ENCODE results near the gene KCTD1. TPM values are rescaled to one million over a fixed set of nuclear protein-coding genes. Genes with fewer than 3 reads are reported as not detected.

The KCTD1 gene
- total RNA-seq, 2 experiments from 2014 or later: 10.1 to 10.3 TPM

- H4K20me1 ChIP-seq (ENCODE audit: insufficient read depth, low read length): no peaks in the 10 kb centered on the region
- H3K36me3 ChIP-seq (ENCODE audit: insufficient read depth, low read length): no peaks in the 10 kb centered on the region
- POLR2A ChIA-PET: interaction anchor here (1.5 to 1.8 kb wide), 2 partner anchors 13 to 16 kb away, joined by 3 to 12 read pairs; no protein-coding TSS in a partner anchor
- no peaks in the 10 kb centered on the region for H3K79me2 ChIP-seq (ENCODE audit: insufficient read depth, low read depth, low read length)
- H3K4me2 ChIP-seq (ENCODE audit: low read length): no peak overlapping the region
- TF ChIP-seq CTCF (conservative IDR thresholded peaks at IDR 0.05; ENCODE audit: low read length) (no peak), EZH2phosphoT487 (IDR thresholded peaks at IDR 0.05; ENCODE audit: borderline replicate concordance, low read depth, low read length) (no peak)
- no TSS peak for BruUV-seq (replicated peaks)
- H3K4me1 ChIP-seq (ENCODE audit: insufficient read depth, low read length, poor library complexity, severe bottlenecking): no peaks in the 10 kb centered on the region
- no peak overlapping the region for H3K4me3 ChIP-seq (ENCODE audit: low read depth, low read length, poor library complexity, severe bottlenecking)
- no peaks in the 10 kb centered on the region for H3K9me2 ChIP-seq (ENCODE audit: insufficient read depth, low read length)
- no peak overlapping the region for H3K27ac ChIP-seq (ENCODE audit: low read depth, low read length, poor library complexity, severe bottlenecking)
- intact Hi-C loops (cut with micrococcal nuclease; ENCODE audit: unreplicated experiment): no loop called here
- CTCF ChIA-PET (ENCODE audit: unreplicated experiment): no interaction called here
- no peak overlapping the region for H2AFZ ChIP-seq (ENCODE audit: low read length)
- DNase-seq (ENCODE audit: low spot score): no peak
- H3K9me3 ChIP-seq (ENCODE audit: low read length): no peaks in the 10 kb centered on the region
Observed at GRCh38 chr18:26424428-26425147, 123.8 kb downstream of the KCTD1 start.

- CTCF ChIA-PET (ENCODE audit: unreplicated experiment): no interaction called here
- H3K4me2 ChIP-seq (ENCODE audit: low read length): no peak overlapping the region
Observed at GRCh38 chr18:26422472-26423162, 125.7 kb downstream of the KCTD1 start.

More at GRCh38 chr18:26422472-26423162, 125.7 kb downstream of the KCTD1 start:
- H3K9me3 ChIP-seq (ENCODE audit: low read length): no peaks in the 10 kb centered on the region
- H3K4me3 ChIP-seq (ENCODE audit: low read depth, low read length, poor library complexity, severe bottlenecking): no peak overlapping the region
- H2AFZ ChIP-seq (ENCODE audit: low read length): no peak overlapping the region
- POLR2A ChIA-PET: interaction anchor here (1.5 kb wide), 1 partner anchor 18 kb away, joined by 3 read pairs; no protein-coding TSS in a partner anchor
- no peak for DNase-seq (ENCODE audit: low spot score)
- intact Hi-C loops (cut with micrococcal nuclease; ENCODE audit: unreplicated experiment): no loop called here
- no peaks in the 10 kb centered on the region for H3K9me2 ChIP-seq (ENCODE audit: insufficient read depth, low read length)
- H3K36me3 ChIP-seq (ENCODE audit: insufficient read depth, low read length): no peaks in the 10 kb centered on the region
- H3K4me1 ChIP-seq (ENCODE audit: insufficient read depth, low read length, poor library complexity, severe bottlenecking): no peaks in the 10 kb centered on the region
- BruUV-seq (replicated peaks): no TSS peak
- no peak overlapping the region for H3K27ac ChIP-seq (ENCODE audit: low read depth, low read length, poor library complexity, severe bottlenecking)
- TF ChIP-seq EZH2phosphoT487 (IDR thresholded peaks at IDR 0.05; ENCODE audit: borderline replicate concordance, low read depth, low read length) (no peak), CTCF (conservative IDR thresholded peaks at IDR 0.05; ENCODE audit: low read length) (no peak)
- no peaks in the 10 kb centered on the region for H3K79me2 ChIP-seq (ENCODE audit: insufficient read depth, low read depth, low read length)
- H4K20me1 ChIP-seq (ENCODE audit: insufficient read depth, low read length): no peaks in the 10 kb centered on the region

Measured in OCI-LY7 (cell line).